HG03280 (cell line): ENCODE measurements around the gene FHOD3.

Experiments used
- ATAC-seq: cut with Tn5 transposase; IDR thresholded peaks from one replicate; pipeline ENCODE4 v1.9.1; 2021; ENCODE audit warnings: mild to moderate bottlenecking, moderate library complexity; ENCODE audit not compliant: unreplicated experiment

The FHOD3 gene

GRCh38 chr18:36578871-36579710, 281.6 kb downstream of the FHOD3 start:
- ATAC-seq = no peak

- ATAC-seq = no peak
Measured at GRCh38 chr18:36580266-36580665, 282.8 kb downstream of the FHOD3 start.

- no peak for ATAC-seq
Measured at GRCh38 chr18:36580874-36581750, 283.6 kb downstream of the FHOD3 start.

- ATAC-seq = no peak
Measured at GRCh38 chr18:36582988-36583745, 285.7 kb downstream of the FHOD3 start.

- no peak for ATAC-seq
Measured at GRCh38 chr18:36589857-36590543, 292.5 kb downstream of the FHOD3 start.

- ATAC-seq = no peak
Measured at GRCh38 chr18:36590621-36591580, 293.4 kb downstream of the FHOD3 start.

GRCh38 chr18:36592282-36592681, 294.8 kb downstream of the FHOD3 start:
- ATAC-seq = no peak

- ATAC-seq = no peak
Measured at GRCh38 chr18:36593001-36593400, 295.5 kb downstream of the FHOD3 start.

- no peak for ATAC-seq
Measured at GRCh38 chr18:36593641-36594040, 296.1 kb downstream of the FHOD3 start.

- no peak for ATAC-seq
Measured at GRCh38 chr18:36594621-36595020, 297.1 kb downstream of the FHOD3 start.

- no peak for ATAC-seq
Measured at GRCh38 chr18:36595046-36595817, 297.7 kb downstream of the FHOD3 start.

- ATAC-seq = no peak
Measured at GRCh38 chr18:36595818-36596215, 298.3 kb downstream of the FHOD3 start.

- ATAC-seq = no peak
Measured at GRCh38 chr18:36597636-36598035, 300.1 kb downstream of the FHOD3 start.

- no peak for ATAC-seq
Measured at GRCh38 chr18:36600548-36600947, 303.0 kb downstream of the FHOD3 start.

- no peak for ATAC-seq
Measured at GRCh38 chr18:36601316-36601715, 303.8 kb downstream of the FHOD3 start.

GRCh38 chr18:36602071-36602470, 304.6 kb downstream of the FHOD3 start:
- ATAC-seq = no peak

GRCh38 chr18:36602620-36603019, 305.1 kb downstream of the FHOD3 start:
- no peak for ATAC-seq

- ATAC-seq = no peak
Measured at GRCh38 chr18:36608107-36608506, 310.6 kb downstream of the FHOD3 start.

GRCh38 chr18:36610258-36610657, 312.7 kb downstream of the FHOD3 start:
- ATAC-seq = no peak
